Kidney epithelial cell (primary cell): ENCODE data around the gene COPS8. TPM values are rescaled to one million over a fixed set of nuclear protein-coding genes. Genes with fewer than 3 reads are reported as not detected.

ENCODE experiments used
- DNase-seq: peaks from one replicate; pipeline ENCODE4 v3.0.0-alpha.2; 2010; ENCODE audit warnings: low read depth
- H3K27me3 ChIP-seq: 2 replicates; pipeline ENCODE4 v1.6.0; 2011; ENCODE audit warnings: low read length; ENCODE audit not compliant: control insufficient read depth, insufficient read depth
- H3K36me3 ChIP-seq: 2 replicates; pipeline ENCODE4 v1.5.1; 2011; ENCODE audit warnings: low read length; ENCODE audit not compliant: control insufficient read depth, insufficient read depth
- H3K4me3 ChIP-seq: 2 replicates; pipeline ENCODE4 v1.5.1; 2011; ENCODE audit warnings: low read depth, mild to moderate bottlenecking, control low read depth, low read length
- CTCF ChIP-seq: IDR thresholded peaks from 2 replicates; pipeline ENCODE4 v1.5.1; 2011; ENCODE audit warnings: mild to moderate bottlenecking, moderate library complexity, low read length, control low read depth, inconsistent platforms; ENCODE audit not compliant: insufficient read depth, poor library complexity, severe bottlenecking
- total RNA-seq: library from RNA; depleted of rRNA; stranded (reverse); fragments of >200 nt; gene quantifications from 2 replicates; pipeline ENCODE4 v1.2.3, GENCODE V29; 2015

The COPS8 gene
- total RNA-seq, 1 donor from 2014 or later = 156 TPM

DNA sequence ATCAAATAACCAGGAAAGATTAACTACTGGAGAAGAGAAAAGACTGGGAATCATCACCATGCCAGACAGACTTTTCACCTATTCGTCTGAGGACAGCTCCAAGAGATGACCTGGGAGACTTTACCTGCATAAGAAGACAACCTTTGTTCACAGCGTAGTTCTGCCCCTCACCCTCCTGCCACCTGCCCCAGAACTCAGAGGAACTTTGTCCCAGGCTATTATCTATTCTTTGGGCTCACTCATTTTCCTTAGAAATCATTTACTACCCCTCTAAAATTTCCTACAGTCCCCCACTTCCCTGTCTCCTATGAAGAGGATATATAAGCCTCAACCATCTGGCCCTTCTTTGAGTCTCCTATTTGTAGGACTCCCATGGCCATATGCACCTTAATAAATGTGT lies 19.3 kb upstream of the COPS8 start:
- no peak for DNase-seq
- Histone ChIP-seq H3K36me3 (no peaks in the 10 kb centered on the region), H3K27me3 (no peaks in the 10 kb centered on the region), H3K4me3 (no peak overlapping the region)
- TF ChIP-seq CTCF = no peak

DNA sequence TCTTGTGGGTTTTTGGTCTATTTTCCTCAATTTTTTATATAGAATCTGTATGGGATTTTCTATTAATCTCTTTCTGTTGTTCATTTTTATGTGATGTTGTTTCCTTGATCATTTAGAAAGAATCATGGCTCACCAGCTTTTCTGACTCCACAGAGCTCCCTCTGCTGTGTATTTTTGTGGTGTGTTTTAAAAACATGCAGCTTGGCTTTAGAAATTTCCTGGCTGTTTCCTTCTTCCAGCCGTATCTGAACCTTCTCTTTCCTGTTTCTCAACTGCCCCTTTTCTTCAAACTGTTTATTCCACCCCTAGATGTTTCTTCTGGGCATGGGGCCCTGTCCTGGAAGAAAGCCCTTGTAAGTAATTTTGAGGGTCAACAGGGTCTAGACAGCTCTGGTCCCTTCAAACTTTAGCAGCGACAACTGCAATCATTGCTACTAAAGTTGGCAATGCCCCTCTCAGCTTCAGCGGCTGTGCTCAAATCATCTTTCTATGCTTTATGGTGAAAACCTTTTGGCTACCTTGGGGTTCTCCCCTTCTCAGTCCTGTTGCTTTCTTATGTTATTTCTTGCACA lies 17.6 kb upstream of the COPS8 start:
- Histone ChIP-seq H3K4me3 (no peak overlapping the region), H3K27me3 (no peaks in the 10 kb centered on the region), H3K36me3 (no peaks in the 10 kb centered on the region)
- TF ChIP-seq CTCF = no peak
- no peak for DNase-seq

GRCh38 chr2:237072067-237072931 lies 13.4 kb upstream of the COPS8 start:
- TF ChIP-seq CTCF = peak; percentile 85
- H3K4me3 ChIP-seq = no peak overlapping the region
- no peak for DNase-seq
- no peaks in the 10 kb centered on the region for H3K36me3 ChIP-seq
- H3K27me3 ChIP-seq = no peaks in the 10 kb centered on the region

GRCh38 chr2:237073552-237073951 lies 12.1 kb upstream of the COPS8 start:
- no peak overlapping the region for H3K4me3 ChIP-seq
- DNase-seq = no peak
- no peak for TF ChIP-seq CTCF

GRCh38 chr2:237074211-237074993 lies 11.3 kb upstream of the COPS8 start:
- TF ChIP-seq CTCF = no peak
- no peaks in the 10 kb centered on the region for H3K36me3 ChIP-seq
- H3K27me3 ChIP-seq = no peaks in the 10 kb centered on the region
- no peak overlapping the region for H3K4me3 ChIP-seq
- no peak for DNase-seq

More at GRCh38 chr2:237073552-237073951, 12.1 kb upstream of the COPS8 start:
- H3K27me3 ChIP-seq = no peaks in the 10 kb centered on the region
- H3K36me3 ChIP-seq = no peaks in the 10 kb centered on the region
